Activated T-cell treated with anti-CD3 and anti-CD28 coated beads, Interleukin-2, amount 50 U/mL, for 4 hours (primary cell): ENCODE measurements around the gene GATAD2B. TPM values are rescaled to one million over a fixed set of nuclear protein-coding genes. Genes with fewer than 3 reads are reported as not detected.

ENCODE experiments used
- ATAC-seq, 2 donors: fragments of 200-7000 bp; cut with Tn5 transposase; one replicate each; pipeline ENCODE4 v1.10.0; 2021
- DNase-seq: peaks from one replicate; pipeline ENCODE4 v3.0.0-alpha.2; 2020
- H3K27me3 Mint-ChIP-seq: one replicate; pipeline ENCODE4 v1.8.0; 2021; ENCODE audit warnings: low read depth, mixed read lengths
- H3K36me3 Mint-ChIP-seq: one replicate; pipeline ENCODE4 v1.8.0; 2022; ENCODE audit warnings: mixed read lengths; ENCODE audit not compliant: insufficient read depth
- H3K4me1 Mint-ChIP-seq: one replicate; pipeline ENCODE4 v1.8.0; 2021; ENCODE audit warnings: low read depth, mixed read lengths
- H3K4me3 Mint-ChIP-seq: one replicate; pipeline ENCODE4 v1.8.0; 2021; ENCODE audit warnings: mild to moderate bottlenecking, moderate library complexity, mixed read lengths
- H3K9me3 Mint-ChIP-seq: one replicate; pipeline ENCODE4 v1.8.0; 2021; ENCODE audit warnings: mixed read lengths
- total RNA-seq, 3 donors: library from RNA; stranded (reverse); gene quantifications; one replicate each; pipeline ENCODE4 v1.2.1, GENCODE V29; 2021

GATAD2B gene
- total RNA-seq, 3 donors from 2014 or later = 57.3 to 58.3 (median 57.7) TPM

GRCh38 chr1:153942766-153943549 lies 20.2 kb upstream of the GATAD2B start:
- Mint-ChIP-seq H3K4me3 (no peak overlapping the region), H3K9me3 (no peaks in the 10 kb centered on the region), H3K36me3 (peaks cover 32% of the 10 kb centered on the region), H3K4me1 (peaks cover 33% of the 10 kb centered on the region), H3K27me3 (no peaks in the 10 kb centered on the region)
- DNase-seq (no peak), ATAC-seq (no peak)

GRCh38 chr1:153941826-153942725 lies 19.3 kb upstream of the GATAD2B start:
- Mint-ChIP-seq H3K9me3 (no peaks in the 10 kb centered on the region), H3K36me3 (peaks cover 39% of the 10 kb centered on the region), H3K4me3 (no peak overlapping the region), H3K4me1 (peaks cover 33% of the 10 kb centered on the region), H3K27me3 (no peaks in the 10 kb centered on the region)
- DNase-seq (no peak), ATAC-seq (no peak)

- H3K36me3 Mint-ChIP-seq = peaks cover 46% of the 10 kb centered on the region
- no peaks in the 10 kb centered on the region for H3K27me3 Mint-ChIP-seq
- H3K4me3 Mint-ChIP-seq = no peak overlapping the region
- H3K9me3 Mint-ChIP-seq = no peaks in the 10 kb centered on the region
- peaks cover 28% of the 10 kb centered on the region for H3K4me1 Mint-ChIP-seq
- DNase-seq (no peak), ATAC-seq (no peak)
Observed at GRCh38 chr1:153940756-153941155, 18.0 kb upstream of the GATAD2B start.

GRCh38 chr1:153939476-153939875 lies 16.7 kb upstream of the GATAD2B start:
- H3K9me3 Mint-ChIP-seq = no peaks in the 10 kb centered on the region
- H3K36me3 Mint-ChIP-seq = peaks cover 52% of the 10 kb centered on the region
- no peaks in the 10 kb centered on the region for H3K27me3 Mint-ChIP-seq
- H3K4me1 Mint-ChIP-seq = peaks cover 22% of the 10 kb centered on the region
- no peak for DNase-seq
- no peak overlapping the region for H3K4me3 Mint-ChIP-seq
- no peak for ATAC-seq

- no peak for ATAC-seq
Observed at GRCh38 chr1:153938996-153939395, 16.2 kb upstream of the GATAD2B start.

GRCh38 chr1:153937331-153937730 lies 14.6 kb upstream of the GATAD2B start:
- H3K9me3 Mint-ChIP-seq = no peaks in the 10 kb centered on the region

More at GRCh38 chr1:153938996-153939395, 16.2 kb upstream of the GATAD2B start:
- Mint-ChIP-seq H3K27me3 (no peaks in the 10 kb centered on the region), H3K36me3 (peaks cover 53% of the 10 kb centered on the region), H3K4me3 (no peak overlapping the region), H3K4me1 (peaks cover 17% of the 10 kb centered on the region), H3K9me3 (no peaks in the 10 kb centered on the region)
- DNase-seq = no peak

GRCh38 chr1:153936011-153936802 lies 13.4 kb upstream of the GATAD2B start:
- H3K27me3 Mint-ChIP-seq = no peaks in the 10 kb centered on the region
- no peak for ATAC-seq
- H3K36me3 Mint-ChIP-seq = peaks cover 45% of the 10 kb centered on the region
- peaks cover 2% of the 10 kb centered on the region for H3K4me1 Mint-ChIP-seq
- no peak overlapping the region for H3K4me3 Mint-ChIP-seq
- no peaks in the 10 kb centered on the region for H3K9me3 Mint-ChIP-seq
- DNase-seq = no peak

More at GRCh38 chr1:153937331-153937730, 14.6 kb upstream of the GATAD2B start:
- DNase-seq (no peak), ATAC-seq (no peak)
- H3K4me1 Mint-ChIP-seq = peaks cover 5% of the 10 kb centered on the region
- peaks cover 46% of the 10 kb centered on the region for H3K36me3 Mint-ChIP-seq
- H3K27me3 Mint-ChIP-seq = no peaks in the 10 kb centered on the region
- H3K4me3 Mint-ChIP-seq = no peak overlapping the region

GRCh38 chr1:153934746-153935145 lies 12.0 kb upstream of the GATAD2B start:
- DNase-seq = no peak
- H3K4me3 Mint-ChIP-seq = no peak overlapping the region
- H3K36me3 Mint-ChIP-seq = peaks cover 36% of the 10 kb centered on the region

GRCh38 chr1:153933955-153934354 lies 11.2 kb upstream of the GATAD2B start:
- Mint-ChIP-seq H3K4me3 (no peak overlapping the region), H3K27me3 (no peaks in the 10 kb centered on the region), H3K4me1 (no peaks in the 10 kb centered on the region), H3K9me3 (no peaks in the 10 kb centered on the region), H3K36me3 (peaks cover 28% of the 10 kb centered on the region)
- ATAC-seq (no peak), DNase-seq (no peak)

More at GRCh38 chr1:153934746-153935145, 12.0 kb upstream of the GATAD2B start:
- no peaks in the 10 kb centered on the region for H3K27me3 Mint-ChIP-seq
- H3K4me1 Mint-ChIP-seq = no peaks in the 10 kb centered on the region
- no peaks in the 10 kb centered on the region for H3K9me3 Mint-ChIP-seq
- no peak for ATAC-seq

GRCh38 chr1:153933430-153933829 lies 10.7 kb upstream of the GATAD2B start:
- peaks cover 28% of the 10 kb centered on the region for H3K36me3 Mint-ChIP-seq
- H3K27me3 Mint-ChIP-seq = no peaks in the 10 kb centered on the region
- H3K4me1 Mint-ChIP-seq = no peaks in the 10 kb centered on the region
- no peak overlapping the region for H3K4me3 Mint-ChIP-seq
- DNase-seq (no peak), ATAC-seq (no peak)
- H3K9me3 Mint-ChIP-seq = no peaks in the 10 kb centered on the region

GRCh38 chr1:153932156-153933131 lies 9.7 kb upstream of the GATAD2B start:
- Mint-ChIP-seq H3K4me3 (no peak overlapping the region), H3K36me3 (peaks cover 25% of the 10 kb centered on the region), H3K4me1 (peaks cover 4% of the 10 kb centered on the region)

GRCh38 chr1:153929981-153930948 lies 7.5 kb upstream of the GATAD2B start:
- H3K9me3 Mint-ChIP-seq = no peaks in the 10 kb centered on the region
- H3K27me3 Mint-ChIP-seq = no peaks in the 10 kb centered on the region
- peaks cover 10% of the 10 kb centered on the region for H3K36me3 Mint-ChIP-seq
- DNase-seq (no peak), ATAC-seq (no peak)
- peaks cover 4% of the 10 kb centered on the region for H3K4me1 Mint-ChIP-seq
- no peak overlapping the region for H3K4me3 Mint-ChIP-seq

More at GRCh38 chr1:153932156-153933131, 9.7 kb upstream of the GATAD2B start:
- Mint-ChIP-seq H3K9me3 (no peaks in the 10 kb centered on the region), H3K27me3 (no peaks in the 10 kb centered on the region)
- DNase-seq (no peak), ATAC-seq (no peak)
